Activated CD8-positive, alpha-beta memory T cell treated with anti-CD3 and anti-CD28 coated beads, Interleukin-2, amount 50 U/mL, for 48 hours (primary cell): ENCODE measurements around the gene TTLL9.

Experiments
- DNase-seq: peaks from one replicate; pipeline ENCODE4 v3.0.0-alpha.2; 2020

Gene TTLL9

GRCh38 chr20:31951530-31952453, 81.4 kb downstream of the TTLL9 start, which contains the start of gene PDRG1:
Gene PDRG1 (minus strand): TSS chr20:31952046. CDS start chr20:31951961, 85 bp downstream.
- DNase-seq, result peak; percentile 98

GRCh38 chr20:31953556-31954148, 83.2 kb downstream of the TTLL9 start:
- no peak for DNase-seq

- DNase-seq, result no peak
These were observed 84.1 kb downstream of the TTLL9 start for GRCh38 chr20:31954500-31954899.

- DNase-seq, result no peak
These were observed 86.4 kb downstream of the TTLL9 start for GRCh38 chr20:31956556-31957526.

GRCh38 chr20:31962761-31963160, 92.3 kb downstream of the TTLL9 start:
- no peak for DNase-seq

GRCh38 chr20:31963889-31964288, 93.5 kb downstream of the TTLL9 start:
- no peak for DNase-seq

- no peak for DNase-seq
These were observed 96.7 kb downstream of the TTLL9 start for GRCh38 chr20:31966991-31967655.

- no peak for DNase-seq
These were observed 97.4 kb downstream of the TTLL9 start, which contains the start of gene XKR7 for GRCh38 chr20:31967830-31968249. Gene XKR7 (plus strand): TSS chr20:31968151. CDS start chr20:31968176, 25 bp downstream.

GRCh38 chr20:31968291-31969126, 98.1 kb downstream of the TTLL9 start:
- peak; percentile 97 for DNase-seq

GRCh38 chr20:31969991-31970390, 99.6 kb downstream of the TTLL9 start:
- no peak for DNase-seq

- DNase-seq, result no peak
These were observed 102.1 kb downstream of the TTLL9 start for GRCh38 chr20:31972471-31973021.

- no peak for DNase-seq
These were observed 103.9 kb downstream of the TTLL9 start for GRCh38 chr20:31974296-31974695.

GRCh38 chr20:31974951-31975487, 104.6 kb downstream of the TTLL9 start:
- DNase-seq, result no peak

- DNase-seq, result no peak
These were observed 105.4 kb downstream of the TTLL9 start for GRCh38 chr20:31975874-31976273.

GRCh38 chr20:31977080-31977479, 106.6 kb downstream of the TTLL9 start:
- no peak for DNase-seq

GRCh38 chr20:31979713-31980426, 109.4 kb downstream of the TTLL9 start:
- DNase-seq, result no peak

GRCh38 chr20:31981784-31982183, 111.3 kb downstream of the TTLL9 start:
- DNase-seq, result no peak

- DNase-seq, result no peak
These were observed 114.6 kb downstream of the TTLL9 start for GRCh38 chr20:31984981-31985471.

- DNase-seq, result no peak
These were observed 117.3 kb downstream of the TTLL9 start for GRCh38 chr20:31987744-31988143.
